ENCODE measurements around the gene GLYATL3.
"Not testable (repeated sequence)": the region's sequence is repeated elsewhere in the genome, so short reads cannot be mapped to it uniquely, and the experiment has no call there.

Gene GLYATL3

GRCh38 chr6:49499623-49500022 is at the start of gene GLYATL3:
TSS of gene GLYATL3 (plus strand) at chr6:49499923. CDS start at chr6:49511991, 12,068 bp downstream.
- no peak for DNase-seq

GRCh38 chr6:49453221-49453620 is 46.5 kb upstream of the GLYATL3 start:
- no peak for DNase-seq

- no peak for DNase-seq
Measured at GRCh38 chr6:49454787-49455709, 44.7 kb upstream of the GLYATL3 start.

GRCh38 chr6:49457771-49458170 is 42.0 kb upstream of the GLYATL3 start:
- DNase-seq = no peak

GRCh38 chr6:49462071-49462470 is 37.7 kb upstream of the GLYATL3 start:
- peak in 1 of 51 donors; percentile 16 for DNase-seq

- DNase-seq = peak in 1 of 51 donors; percentile 38
Measured at GRCh38 chr6:49462599-49462926, 37.2 kb upstream of the GLYATL3 start.

- DNase-seq = peak; percentile 45 to 97 (median 89)
Measured at GRCh38 chr6:49462927-49463611, 36.7 kb upstream of the GLYATL3 start, which contains the start of the genes CENPQ and MMUT. TSS of gene CENPQ (plus strand) at chr6:49463370. CDS start at chr6:49470177, 6,807 bp downstream. TSS of gene MMUT (minus strand) at chr6:49463253. CDS start at chr6:49459466, 3,787 bp downstream.

GRCh38 chr6:49463612-49463967 is 36.1 kb upstream of the GLYATL3 start:
- DNase-seq = no peak

- DNase-seq = no peak
Measured at GRCh38 chr6:49464691-49465090, 35.0 kb upstream of the GLYATL3 start.

- DNase-seq = no peak
Measured at GRCh38 chr6:49468042-49468441, 31.7 kb upstream of the GLYATL3 start.

- not testable (repeated sequence) for DNase-seq
Measured at GRCh38 chr6:49476564-49476963, 23.2 kb upstream of the GLYATL3 start.

GRCh38 chr6:49479308-49479970 is 20.3 kb upstream of the GLYATL3 start:
- DNase-seq = no peak

- not testable (repeated sequence) for DNase-seq
Measured at GRCh38 chr6:49481846-49482245, 17.9 kb upstream of the GLYATL3 start.

GRCh38 chr6:49483380-49483779 is 16.3 kb upstream of the GLYATL3 start:
- not testable (repeated sequence) for DNase-seq

GRCh38 chr6:49490633-49491032 is 9.1 kb upstream of the GLYATL3 start:
- DNase-seq = no peak

- DNase-seq = no peak
Measured at GRCh38 chr6:49497304-49497703, 2.4 kb upstream of the GLYATL3 start.

- no peak for DNase-seq
Measured at GRCh38 chr6:49499126-49499525, 597 bp upstream of the GLYATL3 start.

GRCh38 chr6:49504666-49505065 is 4.9 kb downstream of the GLYATL3 start:
- no peak for DNase-seq

- DNase-seq = no peak
Measured at GRCh38 chr6:49506569-49507111, 6.9 kb downstream of the GLYATL3 start.

- no peak for DNase-seq
Measured at GRCh38 chr6:49509342-49509741, 9.6 kb downstream of the GLYATL3 start.

- no peak for DNase-seq
Measured at GRCh38 chr6:49513153-49513989, 13.6 kb downstream of the GLYATL3 start.
